Testis (tissue), 2 donors: Measurements from ENCODE around the gene FEM1C.

Experiments
- CTCF ChIP-seq, 3 experiments: fragments of 450-650 bp in 2 of 3; fragments of 200-600 bp in 1 of 3; sonication (generic) in 1 of 3; IDR thresholded peaks; one replicate each; pipeline ENCODE4 v1.5.1; 2016 to 2019; ENCODE audit warnings: antibody characterized with exemption in 3 of 3, mild to moderate bottlenecking in 2 of 3, moderate library complexity in 1 of 3
- POLR2A ChIP-seq: fragments of 450-650 bp; IDR thresholded peaks from one replicate; pipeline ENCODE4 v1.6.1; 2017; ENCODE audit warnings: antibody characterized with exemption, mild to moderate bottlenecking, moderate library complexity

GRCh38 chr5:115571441-115571878 lies 26.9 kb upstream of the FEM1C start:
- TF ChIP-seq CTCF (IDR thresholded peaks at IDR 0.05) (no peak), POLR2A (no peak)
